Fibroblast of pulmonary artery (primary cell): ENCODE data around the gene OR4C13.
A peak's percentile ranks its signal among the peaks of the same experiment; 100 is the strongest.
"Not testable (repeated sequence)": the region's sequence is repeated elsewhere in the genome, so short reads cannot be mapped to it uniquely, and the experiment has no call there.

Experiments
- DNase-seq: peaks from one replicate; pipeline ENCODE4 v3.0.0-alpha.2; 2010; ENCODE audit warnings: low read depth
- H3K4me3 ChIP-seq: replicated peaks from 2 replicates; pipeline ENCODE4 v1.5.1; 2011; ENCODE audit warnings: low read depth, mild to moderate bottlenecking, control low read depth, low read length, moderate library complexity
- TF ChIP-seq, protein P1 (sequence below): IDR thresholded peaks from 2 replicates; pipeline ENCODE4 v1.5.1; 2011; ENCODE audit warnings: mild to moderate bottlenecking, control low read depth, low read length, inconsistent platforms; ENCODE audit errors: missing control alignments

Gene OR4C13

DNA sequence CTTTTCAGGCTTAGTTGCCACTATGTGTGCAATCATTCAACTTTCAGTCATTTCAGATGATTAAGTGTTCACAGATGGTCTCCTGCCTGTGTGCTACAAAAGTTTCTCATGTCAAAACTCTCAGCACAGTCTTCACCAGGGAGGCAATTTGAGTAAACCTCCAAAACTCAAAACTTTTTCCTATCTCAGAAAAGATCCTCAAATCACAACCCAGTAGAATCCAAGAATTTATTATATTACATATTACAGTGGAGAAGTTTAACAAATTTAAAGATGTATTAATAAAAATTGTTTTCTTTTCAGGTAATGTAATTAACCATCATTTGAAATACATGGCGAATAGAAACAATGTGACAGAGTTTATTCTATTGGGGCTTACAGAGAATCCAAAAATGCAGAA lies at the start of gene OR4C13:
TSS of gene OR4C13 (plus strand) at position 301 of the 400 bp plus-strand sequence. CDS start at position 333, 32 bp downstream.
- DNase-seq, result no peak
- TF ChIP-seq, protein P1, sequence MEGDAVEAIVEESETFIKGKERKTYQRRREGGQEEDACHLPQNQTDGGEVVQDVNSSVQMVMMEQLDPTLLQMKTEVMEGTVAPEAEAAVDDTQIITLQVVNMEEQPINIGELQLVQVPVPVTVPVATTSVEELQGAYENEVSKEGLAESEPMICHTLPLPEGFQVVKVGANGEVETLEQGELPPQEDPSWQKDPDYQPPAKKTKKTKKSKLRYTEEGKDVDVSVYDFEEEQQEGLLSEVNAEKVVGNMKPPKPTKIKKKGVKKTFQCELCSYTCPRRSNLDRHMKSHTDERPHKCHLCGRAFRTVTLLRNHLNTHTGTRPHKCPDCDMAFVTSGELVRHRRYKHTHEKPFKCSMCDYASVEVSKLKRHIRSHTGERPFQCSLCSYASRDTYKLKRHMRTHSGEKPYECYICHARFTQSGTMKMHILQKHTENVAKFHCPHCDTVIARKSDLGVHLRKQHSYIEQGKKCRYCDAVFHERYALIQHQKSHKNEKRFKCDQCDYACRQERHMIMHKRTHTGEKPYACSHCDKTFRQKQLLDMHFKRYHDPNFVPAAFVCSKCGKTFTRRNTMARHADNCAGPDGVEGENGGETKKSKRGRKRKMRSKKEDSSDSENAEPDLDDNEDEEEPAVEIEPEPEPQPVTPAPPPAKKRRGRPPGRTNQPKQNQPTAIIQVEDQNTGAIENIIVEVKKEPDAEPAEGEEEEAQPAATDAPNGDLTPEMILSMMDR, result no peak
- H3K4me3 ChIP-seq, result no peak within 1 kb of the TSS

DNA sequence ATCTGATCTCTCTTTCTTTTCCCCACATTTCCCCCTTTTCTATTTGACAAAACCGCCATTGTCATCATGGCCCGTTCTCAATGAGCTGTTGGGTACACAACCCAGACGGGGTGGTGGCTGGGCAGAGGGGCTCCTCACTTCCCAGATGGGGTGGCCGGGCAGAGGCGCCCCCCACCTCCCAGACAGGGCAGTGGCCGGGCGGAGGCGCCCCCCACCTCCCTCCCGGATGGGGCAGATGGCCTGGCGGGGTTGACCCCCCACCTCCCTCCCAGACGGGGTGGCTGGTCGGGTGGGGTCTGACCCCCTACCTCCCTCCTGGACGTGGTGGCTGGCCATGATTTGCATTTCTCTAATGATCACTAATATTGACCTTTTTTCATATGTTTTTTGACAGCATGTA lies 40.7 kb upstream of the OR4C13 start:
- H3K4me3 ChIP-seq, DNase-seq: not testable (repeated sequence)

DNA sequence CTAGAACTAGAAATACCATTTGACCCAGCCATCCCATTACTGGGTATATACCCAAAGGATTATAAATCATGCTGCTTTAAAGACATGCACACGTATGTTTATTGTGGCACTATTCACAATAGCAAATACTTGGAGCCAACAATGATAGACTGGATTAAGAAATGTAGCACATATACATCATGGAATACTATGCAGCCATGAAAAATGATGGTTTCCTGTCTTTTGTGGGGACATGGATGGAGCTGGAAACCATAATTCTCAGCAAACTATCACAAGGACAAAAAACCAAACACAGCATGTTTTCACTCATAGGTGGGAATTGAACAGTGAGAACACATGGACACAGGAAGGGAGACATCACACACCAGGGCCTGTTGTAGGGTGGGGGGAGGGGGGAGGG lies 3.5 kb upstream of the OR4C13 start:
- DNase-seq, H3K4me3 ChIP-seq: not testable (repeated sequence)

DNA sequence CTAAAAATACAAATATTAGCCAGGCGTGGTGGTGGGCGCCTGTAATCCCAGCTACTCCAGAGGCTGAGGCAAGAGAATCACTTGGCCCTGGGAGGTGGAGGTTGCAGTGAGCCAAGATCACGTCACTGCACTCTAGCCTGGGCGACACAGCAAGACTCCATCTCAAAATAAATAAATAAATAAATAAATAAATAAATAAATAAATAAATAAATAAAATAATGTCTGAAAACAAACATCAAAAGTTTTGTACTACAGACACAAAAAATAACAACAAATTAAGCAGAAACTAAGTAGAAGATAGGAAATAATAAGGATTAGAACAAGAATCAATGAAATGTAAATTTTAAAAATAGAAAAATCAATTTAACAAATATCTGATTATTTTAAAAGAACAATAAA lies 21.2 kb downstream of the OR4C13 start:
- DNase-seq, H3K4me3 ChIP-seq: not testable (repeated sequence)

- H3K4me3 ChIP-seq, DNase-seq: not testable (repeated sequence)
Measured at GRCh38 chr11:49982435-49982834, 30.2 kb downstream of the OR4C13 start, which contains the start of gene OR4C12. TSS of gene OR4C12 (minus strand) at chr11:49982535. CDS start at chr11:49982501, 34 bp downstream.

DNA sequence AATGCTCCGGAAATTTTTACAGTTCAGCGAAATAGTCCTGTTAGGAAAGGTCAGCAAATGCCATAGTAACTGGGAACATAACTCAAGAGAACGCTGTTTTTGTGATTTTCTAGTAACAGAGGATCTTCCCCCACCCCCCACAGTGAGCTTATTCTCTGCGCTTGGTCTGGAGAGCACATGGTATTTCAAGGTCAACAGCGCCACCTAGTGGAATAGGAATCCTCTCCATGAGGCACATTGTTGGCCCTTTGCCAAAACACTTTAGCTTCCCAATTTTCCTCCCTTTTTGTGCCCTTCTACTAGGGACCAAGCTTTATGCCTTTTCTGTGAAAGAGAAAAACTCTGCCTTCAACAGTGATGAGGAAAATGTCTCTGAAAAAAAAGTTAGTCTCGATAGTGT lies 43.4 kb downstream of the OR4C13 start:
- TF ChIP-seq, protein P1, result peak; percentile 44
- H3K4me3 ChIP-seq, result no peak overlapping the region
- DNase-seq, result peak; percentile 65
